Central memory CD8-positive, alpha-beta T cell (primary cell): ENCODE results near the gene RCAN3.
A peak's percentile ranks its signal among the peaks of the same experiment; 100 is the strongest.

ENCODE experiments used
- ATAC-seq: fragments of 150-1000 bp; cut with Tn5 transposase; replicated peaks from 2 replicates; pipeline ENCODE4 v1.10.0; 2022; ENCODE audit warnings: mild to moderate bottlenecking, moderate FRiP score, moderate number of reproducible peaks; ENCODE audit not compliant: poor library complexity, severe bottlenecking; ENCODE audit errors: extremely low read depth
- DNase-seq, 2 donors: peaks; one replicate each; pipeline ENCODE4 v3.0.0; 2021; ENCODE audit warnings: low spot score in 2 of 2
- H3K27ac Mint-ChIP-seq: one replicate; pipeline ENCODE4 v1.8.0; 2022; ENCODE audit warnings: low read depth, mild to moderate bottlenecking, moderate library complexity, mixed read lengths
- H3K27me3 Mint-ChIP-seq: one replicate; pipeline ENCODE4 v1.8.0; 2022; ENCODE audit warnings: mixed read lengths
- H3K36me3 Mint-ChIP-seq: one replicate; pipeline ENCODE4 v1.8.0; 2022; ENCODE audit warnings: mild to moderate bottlenecking, moderate library complexity, mixed read lengths; ENCODE audit not compliant: insufficient read depth
- H3K4me1 Mint-ChIP-seq: one replicate; pipeline ENCODE4 v1.8.0; 2022; ENCODE audit warnings: mixed read lengths
- H3K4me3 Mint-ChIP-seq: one replicate; pipeline ENCODE4 v1.8.0; 2022; ENCODE audit warnings: mild to moderate bottlenecking, moderate library complexity, mixed read lengths
- H3K9me3 Mint-ChIP-seq: one replicate; pipeline ENCODE4 v1.8.0; 2022; ENCODE audit warnings: mixed read lengths

Gene RCAN3

GRCh38 chr1:24586119-24586518 is 83.5 kb downstream of the RCAN3 start:
- peaks cover 12% of the 10 kb centered on the region for H3K27me3 Mint-ChIP-seq
- no peaks in the 10 kb centered on the region for H3K9me3 Mint-ChIP-seq
- ATAC-seq (no peak), DNase-seq (no peak)
- no peaks in the 10 kb centered on the region for H3K36me3 Mint-ChIP-seq
- peaks cover 8% of the 10 kb centered on the region for H3K4me1 Mint-ChIP-seq
- no peak overlapping the region for H3K4me3 Mint-ChIP-seq
- H3K27ac Mint-ChIP-seq = no peak overlapping the region

GRCh38 chr1:24586970-24587820 is 84.6 kb downstream of the RCAN3 start:
- no peak overlapping the region for H3K27ac Mint-ChIP-seq
- ATAC-seq = peak; percentile 98
- peaks cover 23% of the 10 kb centered on the region for H3K27me3 Mint-ChIP-seq
- DNase-seq = peak in 1 of 2 donors; percentile 51
- H3K9me3 Mint-ChIP-seq = no peaks in the 10 kb centered on the region
- H3K4me3 Mint-ChIP-seq = no peak overlapping the region
- H3K36me3 Mint-ChIP-seq = no peaks in the 10 kb centered on the region
- H3K4me1 Mint-ChIP-seq = peaks cover 8% of the 10 kb centered on the region

GRCh38 chr1:24588573-24588972 is 85.9 kb downstream of the RCAN3 start:
- Mint-ChIP-seq H3K4me3 (no peak overlapping the region), H3K27me3 (peaks cover 25% of the 10 kb centered on the region), H3K4me1 (peaks cover 8% of the 10 kb centered on the region), H3K36me3 (no peaks in the 10 kb centered on the region), H3K27ac (no peak overlapping the region), H3K9me3 (no peaks in the 10 kb centered on the region)
- ATAC-seq (no peak), DNase-seq (no peak)

- Mint-ChIP-seq H3K4me3 (no peak overlapping the region), H3K27me3 (peaks cover 28% of the 10 kb centered on the region), H3K36me3 (no peaks in the 10 kb centered on the region), H3K9me3 (no peaks in the 10 kb centered on the region), H3K4me1 (peaks cover 8% of the 10 kb centered on the region), H3K27ac (no peak overlapping the region)
- DNase-seq (no peak), ATAC-seq (no peak)
These were observed 86.6 kb downstream of the RCAN3 start for GRCh38 chr1:24589200-24589599.
